Right lung (tissue), 5 donors: Measurements from ENCODE around the gene CHN1. TPM values are rescaled to one million over a fixed set of nuclear protein-coding genes. Genes with fewer than 3 reads are reported as not detected.

ENCODE experiments used
- DNase-seq, 2 donors: peaks; one replicate each; pipeline ENCODE4 v3.0.0-alpha.2; 2013
- polyA plus RNA-seq, 5 donors: library from polyadenylated mRNA; unstranded; fragments of 120-200 nt; gene quantifications; one replicate each; pipeline versions ENCODE4 v1.2.1 to v1.2.3, GENCODE V29; 2013; ENCODE audit warnings: inconsistent platforms in 1 of 5, low replicate concordance in 1 of 5; ENCODE audit not compliant: insufficient read length in 5 of 5, insufficient read depth in 1 of 5

CHN1 gene
- polyA plus RNA-seq, 5 donors = 85.6 to 155 (median 112) TPM

- DNase-seq = no peak
These were observed 75.4 kb downstream of the CHN1 start for GRCh38 chr2:174929786-174930185.

- no peak for DNase-seq
These were observed 80.0 kb downstream of the CHN1 start for GRCh38 chr2:174925046-174925784.

GRCh38 chr2:174924061-174924693 is 81.0 kb downstream of the CHN1 start:
- DNase-seq = no peak

- no peak for DNase-seq
These were observed 85.1 kb downstream of the CHN1 start for GRCh38 chr2:174919947-174920595.

GRCh38 chr2:174918886-174919526 is 86.2 kb downstream of the CHN1 start:
- no peak for DNase-seq

- DNase-seq = no peak
These were observed 88.8 kb downstream of the CHN1 start for GRCh38 chr2:174916270-174916930.

GRCh38 chr2:174914853-174915760 is 90.1 kb downstream of the CHN1 start:
- peak; percentile 79 to 85 for DNase-seq

- no peak for DNase-seq
These were observed 96.9 kb downstream of the CHN1 start for GRCh38 chr2:174908284-174908683.

GRCh38 chr2:174903264-174903556 is 102.0 kb downstream of the CHN1 start:
- DNase-seq = no peak

- DNase-seq = no peak
These were observed 102.5 kb downstream of the CHN1 start for GRCh38 chr2:174902506-174903263.

GRCh38 chr2:174901075-174901474 is 104.1 kb downstream of the CHN1 start:
- DNase-seq = no peak

- DNase-seq = no peak
These were observed 107.9 kb downstream of the CHN1 start for GRCh38 chr2:174897286-174897685.

GRCh38 chr2:174893018-174893417 is 112.2 kb downstream of the CHN1 start:
- no peak for DNase-seq

GRCh38 chr2:174892546-174892945 is 112.6 kb downstream of the CHN1 start:
- no peak for DNase-seq

- DNase-seq = no peak
These were observed 116.4 kb downstream of the CHN1 start for GRCh38 chr2:174888646-174889271.

- peak; percentile 67 to 71 for DNase-seq
These were observed 117.0 kb downstream of the CHN1 start for GRCh38 chr2:174888146-174888545.

GRCh38 chr2:174882416-174882815 is 122.8 kb downstream of the CHN1 start:
- DNase-seq = peak; percentile 71 to 82

GRCh38 chr2:174881678-174882077 is 123.5 kb downstream of the CHN1 start:
- no peak for DNase-seq

- DNase-seq = peak in 1 of 2 donors; percentile 62
These were observed 126.5 kb downstream of the CHN1 start for GRCh38 chr2:174878537-174879147.
